Mesenchymal stem cell (in vitro differentiated cells and primary cell): ENCODE measurements around the gene PRKCZ.

ENCODE experiments used
- DNase-seq: peaks from one replicate; pipeline ENCODE4 v3.0.0-alpha.2; 2013
- H2AFZ ChIP-seq: one replicate; pipeline ENCODE4 v1.6.1; 2013; ENCODE audit warnings: low read depth, mild to moderate bottlenecking, control low read depth, inconsistent platforms, low read length, moderate library complexity
- H2AK5ac ChIP-seq: 2 replicates; pipeline ENCODE4 v1.6.1; 2013; ENCODE audit warnings: low read length, moderate library complexity, mild to moderate bottlenecking, inconsistent platforms; ENCODE audit not compliant: severe bottlenecking
- H2BK120ac ChIP-seq: one replicate; pipeline ENCODE4 v1.6.1; 2013; ENCODE audit warnings: low read depth, mild to moderate bottlenecking, inconsistent platforms, low read length, moderate library complexity
- H2BK12ac ChIP-seq, 2 experiments: one replicate each; pipeline ENCODE4 v1.6.1; 2013; ENCODE audit warnings: inconsistent platforms in 2 of 2, low read length in 2 of 2, mild to moderate bottlenecking in 2 of 2, moderate library complexity in 2 of 2, control low read depth in 1 of 2
- H2BK15ac ChIP-seq: one replicate; pipeline ENCODE4 v1.6.1; 2013; ENCODE audit warnings: mild to moderate bottlenecking, low read depth, inconsistent platforms; ENCODE audit not compliant: poor library complexity, severe bottlenecking
- H2BK5ac ChIP-seq: 2 replicates; pipeline ENCODE4 v1.6.1; 2013; ENCODE audit warnings: low read depth, mild to moderate bottlenecking, low read length, control low read depth, inconsistent platforms; ENCODE audit not compliant: poor library complexity, severe bottlenecking
- H3K14ac ChIP-seq, 2 experiments: one replicate each; pipeline ENCODE4 v1.6.1; 2013; ENCODE audit warnings: inconsistent platforms in 2 of 2, low read length in 2 of 2, control low read depth in 1 of 2, mild to moderate bottlenecking in 1 of 2, moderate library complexity in 1 of 2
- H3K18ac ChIP-seq, 2 experiments: one replicate each; pipeline ENCODE4 v1.6.1; 2013; ENCODE audit warnings: inconsistent platforms in 2 of 2, low read length in 2 of 2, control low read depth in 1 of 2, low read depth in 1 of 2, mild to moderate bottlenecking in 1 of 2
- H3K23ac ChIP-seq, 2 experiments: one replicate each; pipeline ENCODE4 v1.6.1; 2013; ENCODE audit warnings: inconsistent platforms in 2 of 2, low read length in 2 of 2, mild to moderate bottlenecking in 2 of 2, moderate library complexity in 2 of 2, control low read depth in 1 of 2
- H3K27ac ChIP-seq: 2 replicates; pipeline ENCODE4 v1.5.1; 2013; ENCODE audit warnings: mild to moderate bottlenecking, moderate library complexity, low read length, control low read depth, inconsistent platforms; ENCODE audit not compliant: poor library complexity, severe bottlenecking
- H3K27me3 ChIP-seq, 2 experiments: 2 replicates each; pipeline versions ENCODE4 v1.6.1 to v1.7.0; 2013; ENCODE audit warnings: low read length in 2 of 2, mild to moderate bottlenecking in 2 of 2, moderate library complexity in 2 of 2, control low read depth in 1 of 2, inconsistent platforms in 1 of 2; ENCODE audit not compliant: control insufficient read depth in 1 of 2, insufficient read depth in 1 of 2
- H3K36me3 ChIP-seq, 2 experiments: 2 replicates each; pipeline versions ENCODE4 v1.6.1 to v1.7.0; 2013; ENCODE audit warnings: low read length in 2 of 2, control low read depth in 1 of 2, inconsistent platforms in 1 of 2, low read depth in 1 of 2, mild to moderate bottlenecking in 1 of 2; ENCODE audit not compliant: insufficient read depth in 2 of 2, control insufficient read depth in 1 of 2
- H3K4ac ChIP-seq, 2 experiments: one replicate each; pipeline ENCODE4 v1.6.1; 2013; ENCODE audit warnings: inconsistent platforms in 2 of 2, low read length in 2 of 2, mild to moderate bottlenecking in 2 of 2, moderate library complexity in 2 of 2, control low read depth in 1 of 2, low read depth in 1 of 2
- H3K4me1 ChIP-seq: 2 replicates; pipeline ENCODE4 v1.6.1; 2013; ENCODE audit warnings: low read depth, low read length, control low read depth; ENCODE audit not compliant: control insufficient read depth, insufficient read depth
- H3K4me2 ChIP-seq: 2 replicates; pipeline ENCODE4 v1.6.1; 2013; ENCODE audit warnings: low read length, mild to moderate bottlenecking, inconsistent platforms; ENCODE audit not compliant: poor library complexity, severe bottlenecking
- H3K4me3 ChIP-seq, 2 experiments: 2 replicates each; pipeline versions ENCODE4 v1.5.1 to v1.7.0; 2013; ENCODE audit warnings: low read length in 2 of 2, mild to moderate bottlenecking in 2 of 2, control low read depth in 1 of 2, low read depth in 1 of 2; ENCODE audit not compliant: insufficient read depth in 1 of 2
- H3K79me1 ChIP-seq: replicated peaks from 2 replicates; pipeline ENCODE4 v1.6.1; 2013; ENCODE audit warnings: mild to moderate bottlenecking, control low read depth, low read length, inconsistent platforms; ENCODE audit not compliant: poor library complexity, severe bottlenecking
- H3K9ac ChIP-seq: 2 replicates; pipeline ENCODE4 v1.7.0; 2013; ENCODE audit warnings: mild to moderate bottlenecking, low read length, moderate library complexity
- H3K9me3 ChIP-seq: 2 replicates; pipeline ENCODE4 v1.7.0; 2013; ENCODE audit warnings: mild to moderate bottlenecking, low read length; ENCODE audit not compliant: control insufficient read depth
- H4K8ac ChIP-seq: one replicate; pipeline ENCODE4 v1.6.1; 2013; ENCODE audit warnings: inconsistent platforms, mild to moderate bottlenecking, low read length, moderate library complexity
- H4K91ac ChIP-seq: one replicate; pipeline ENCODE4 v1.6.1; 2013; ENCODE audit warnings: mild to moderate bottlenecking, low read length, inconsistent platforms
- WGBS: methylation state at CpG from one replicate; pipeline ENCODE4 v1.1.7; 2013; ENCODE audit warnings: mixed read lengths; 5-methylcytosine and 5-hydroxymethylcytosine counted together

The PRKCZ gene

GRCh38 chr1:2023187-2023586 lies 27.0 kb upstream of the PRKCZ start:
- Histone ChIP-seq H3K27ac (no peak overlapping the region), H3K4me1 (peaks cover 3% of the 10 kb centered on the region), H3K18ac (no peak overlapping the region), H3K23ac (no peak overlapping the region), H2BK120ac (no peak overlapping the region), H3K4ac (no peak overlapping the region), H2BK15ac (no peak overlapping the region), H3K79me1 (no peaks in the 10 kb centered on the region), H2BK12ac (no peak overlapping the region), H3K9ac (no peak overlapping the region), H2AK5ac (no peak overlapping the region), H3K4me2 (no peak overlapping the region), H2BK5ac (no peak overlapping the region), H2AFZ (no peak overlapping the region), H3K27me3 (peaks cover 55 to 80% of the 10 kb centered on the region in 2 experiments), H3K9me3 (no peaks in the 10 kb centered on the region), H3K36me3 (no peaks in the 10 kb centered on the region), H4K91ac (peak overlapping the region; percentile 12), H3K4me3 (no peak overlapping the region), H3K14ac (no peak overlapping the region), H4K8ac (no peak overlapping the region)
- WGBS: 82% methylated on average over 9 of the region's 9 CpGs
- no peak for DNase-seq

GRCh38 chr1:2024451-2024850 lies 25.8 kb upstream of the PRKCZ start:
- peaks cover 3% of the 10 kb centered on the region for H3K4me1 ChIP-seq
- no peak overlapping the region for H3K4me3 ChIP-seq
- no peak overlapping the region for H3K14ac ChIP-seq
- H3K9ac ChIP-seq: no peak overlapping the region
- no peak overlapping the region for H3K23ac ChIP-seq
- H3K79me1 ChIP-seq: no peaks in the 10 kb centered on the region
- no peak overlapping the region for H2AK5ac ChIP-seq
- H3K9me3 ChIP-seq: no peaks in the 10 kb centered on the region
- DNase-seq: no peak
- peaks cover 47 to 72% of the 10 kb centered on the region in 2 experiments for H3K27me3 ChIP-seq
- H3K4ac ChIP-seq: no peak overlapping the region
- H2BK5ac ChIP-seq: no peak overlapping the region
- no peak overlapping the region for H3K27ac ChIP-seq
- H2AFZ ChIP-seq: no peak overlapping the region
- H3K4me2 ChIP-seq: no peak overlapping the region
- no peak overlapping the region for H4K8ac ChIP-seq
- H4K91ac ChIP-seq: no peak overlapping the region
- H2BK12ac ChIP-seq: no peak overlapping the region
- 93% methylated on average over 9 of the region's 10 CpGs for WGBS
- no peak overlapping the region for H2BK15ac ChIP-seq
- no peak overlapping the region for H3K18ac ChIP-seq
- no peaks in the 10 kb centered on the region for H3K36me3 ChIP-seq
- no peak overlapping the region for H2BK120ac ChIP-seq

GRCh38 chr1:2024887-2025286 lies 25.3 kb upstream of the PRKCZ start:
- no peaks in the 10 kb centered on the region for H3K4me1 ChIP-seq
- H4K8ac ChIP-seq: no peak overlapping the region
- DNase-seq: no peak
- no peak overlapping the region for H3K4me3 ChIP-seq
- no peak overlapping the region for H2BK12ac ChIP-seq
- H3K27ac ChIP-seq: no peak overlapping the region
- peaks cover 44 to 68% of the 10 kb centered on the region in 2 experiments for H3K27me3 ChIP-seq
- no peak overlapping the region for H2BK5ac ChIP-seq
- no peaks in the 10 kb centered on the region for H3K36me3 ChIP-seq
- H3K14ac ChIP-seq: no peak overlapping the region
- no peak overlapping the region for H2BK15ac ChIP-seq
- no peak overlapping the region for H2AK5ac ChIP-seq
- no peak overlapping the region for H2BK120ac ChIP-seq
- H3K23ac ChIP-seq: no peak overlapping the region
- no peak overlapping the region for H3K18ac ChIP-seq
- H3K4ac ChIP-seq: no peak overlapping the region
- H3K9ac ChIP-seq: no peak overlapping the region
- no peaks in the 10 kb centered on the region for H3K9me3 ChIP-seq
- H2AFZ ChIP-seq: no peak overlapping the region
- H3K79me1 ChIP-seq: no peaks in the 10 kb centered on the region
- H4K91ac ChIP-seq: no peak overlapping the region
- 92% methylated on average over 18 of the region's 18 CpGs for WGBS
- no peak overlapping the region for H3K4me2 ChIP-seq

GRCh38 chr1:2025491-2025981 lies 24.7 kb upstream of the PRKCZ start:
- no peaks in the 10 kb centered on the region for H3K9me3 ChIP-seq
- no peaks in the 10 kb centered on the region for H3K36me3 ChIP-seq
- no peak overlapping the region for H3K4me3 ChIP-seq
- peak overlapping the region; percentile 47 for H2AFZ ChIP-seq
- H2BK15ac ChIP-seq: no peak overlapping the region
- no peak overlapping the region for H3K23ac ChIP-seq
- WGBS: 92% methylated on average over 35 of the region's 39 CpGs
- no peak overlapping the region for H2BK5ac ChIP-seq
- H2BK120ac ChIP-seq: no peak overlapping the region
- H3K79me1 ChIP-seq: no peaks in the 10 kb centered on the region
- no peak overlapping the region for H3K18ac ChIP-seq
- peaks cover 43 to 63% of the 10 kb centered on the region in 2 experiments for H3K27me3 ChIP-seq
- H3K4ac ChIP-seq: no peak overlapping the region
- H3K9ac ChIP-seq: no peak overlapping the region
- no peak overlapping the region for H3K27ac ChIP-seq
- H4K91ac ChIP-seq: no peak overlapping the region
- no peak overlapping the region for H2BK12ac ChIP-seq
- no peak for DNase-seq
- no peak overlapping the region for H4K8ac ChIP-seq
- no peak overlapping the region for H3K4me2 ChIP-seq
- no peak overlapping the region for H3K14ac ChIP-seq
- no peak overlapping the region for H2AK5ac ChIP-seq
- no peaks in the 10 kb centered on the region for H3K4me1 ChIP-seq
